Uterus (tissue), 2 donors: ENCODE results near the gene USO1.

Experiments
- CTCF ChIP-seq, 4 experiments: fragments of 200-600 bp in 2 of 4; fragments of 450-650 bp in 2 of 4; sonication (generic) in 2 of 4; IDR thresholded peaks; one replicate each; pipeline ENCODE4 v1.5.1; 2016 to 2019; ENCODE audit warnings: antibody characterized with exemption in 4 of 4, mild to moderate bottlenecking in 2 of 4, moderate library complexity in 1 of 4
- POLR2A ChIP-seq, 2 donors: fragments of 450-650 bp; IDR thresholded peaks; one replicate each; pipeline ENCODE4 v1.6.1; 2016; ENCODE audit warnings: antibody characterized with exemption in 2 of 2, mild to moderate bottlenecking in 1 of 2, moderate library complexity in 1 of 2

GRCh38 chr4:75678965-75679364 is 45.4 kb upstream of the USO1 start:
- TF ChIP-seq CTCF (IDR thresholded peaks at IDR 0.05) (no peak), POLR2A (IDR thresholded peaks at IDR 0.05) (no peak)
